Measurements from ENCODE around the gene PSMC1.
"Not testable (repeated sequence)": the region's sequence is repeated elsewhere in the genome, so short reads cannot be mapped to it uniquely, and the experiment has no call there.

PSMC1 gene

GRCh38 chr14:90256354-90257131 is at the start of gene PSMC1:
PSMC1 (plus strand) TSS chr14:90256553; CDS start chr14:90256598, 45 bp downstream.
- DNase-seq (ENCODE audit: low read depth): peak; percentile 95
- TF ChIP-seq CTCF (conservative IDR thresholded peaks at IDR 0.05; ENCODE audit: control insufficient read depth, insufficient read depth, low read depth, low read length): no peak
- H3K4me3 ChIP-seq (ENCODE audit: control insufficient read depth, low read depth, low read length): peak within 1 kb of the TSS; percentile 94

GRCh38 chr14:90213099-90213748 is 43.1 kb upstream of the PSMC1 start:
- no peak for TF ChIP-seq CTCF (conservative IDR thresholded peaks at IDR 0.05; ENCODE audit: control insufficient read depth, insufficient read depth, low read depth, low read length)
- DNase-seq (ENCODE audit: low read depth): no peak
- no peak overlapping the region for H3K4me3 ChIP-seq (ENCODE audit: control insufficient read depth, low read depth, low read length)

- H3K4me3 ChIP-seq (ENCODE audit: control insufficient read depth, low read depth, low read length): no peak overlapping the region
- no peak for TF ChIP-seq CTCF (conservative IDR thresholded peaks at IDR 0.05; ENCODE audit: control insufficient read depth, insufficient read depth, low read depth, low read length)
- DNase-seq (ENCODE audit: low read depth): no peak
Measured at GRCh38 chr14:90228478-90228877, 27.9 kb upstream of the PSMC1 start.

DNA sequence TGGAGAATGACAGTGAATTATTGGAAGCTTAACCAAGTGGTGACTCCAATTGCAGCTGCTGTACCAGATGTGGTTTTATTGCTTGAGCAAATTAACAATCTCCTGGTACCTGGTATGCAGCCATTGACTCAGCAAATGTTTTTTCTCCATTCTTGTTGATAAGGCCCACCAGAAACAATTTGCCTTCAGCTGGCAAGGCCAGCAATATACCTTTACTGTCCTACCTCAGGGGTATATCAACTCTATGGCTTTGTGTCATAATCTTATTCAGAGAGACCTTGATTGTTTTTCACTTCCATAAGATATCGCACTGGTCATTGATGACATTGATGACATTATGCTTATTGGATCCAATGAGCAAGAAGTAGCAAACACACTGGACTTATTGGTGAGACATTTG is 26.4 kb upstream of the PSMC1 start:
- DNase-seq (ENCODE audit: low read depth); H3K4me3 ChIP-seq (ENCODE audit: control insufficient read depth, low read depth, low read length): not testable (repeated sequence)

DNA sequence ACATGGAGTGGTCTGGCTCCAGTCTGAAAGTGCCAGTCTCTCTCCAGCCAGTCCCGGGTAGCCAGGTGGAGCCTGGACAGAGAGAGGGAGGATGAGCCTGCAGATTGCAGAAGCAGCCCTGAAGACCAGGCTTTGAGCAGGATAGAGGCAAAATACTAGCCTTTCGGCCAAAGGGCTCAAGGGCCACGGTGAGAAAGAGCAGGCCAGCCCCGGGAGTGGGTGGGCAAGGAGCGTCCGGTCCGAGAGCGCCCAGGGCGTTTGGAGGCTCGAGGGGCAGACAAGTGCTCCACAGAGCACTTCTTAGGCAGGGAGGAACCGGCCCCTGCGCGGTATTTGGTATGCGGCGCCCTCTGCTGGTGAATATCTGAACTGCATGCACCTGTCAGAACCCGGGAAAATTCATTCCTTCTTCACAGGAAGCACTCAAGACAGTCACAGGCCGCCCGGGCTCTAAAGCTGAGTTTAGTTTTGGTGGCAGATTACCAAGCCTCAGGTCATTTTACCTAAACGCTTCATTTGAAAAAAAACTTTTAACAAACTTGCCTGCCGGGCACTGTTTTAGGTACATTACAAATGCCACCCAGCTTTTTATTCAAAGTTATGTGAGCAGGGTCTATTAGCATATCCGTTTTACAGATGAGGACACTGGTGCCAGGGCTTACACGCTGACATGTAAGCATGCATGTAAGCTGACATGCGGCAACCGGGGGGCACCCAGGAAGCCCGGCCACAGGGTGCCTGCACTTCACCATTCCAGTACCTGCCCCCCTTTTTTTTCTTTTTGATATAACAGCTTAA is 21.0 kb upstream of the PSMC1 start:
- no peak overlapping the region for H3K4me3 ChIP-seq (ENCODE audit: control insufficient read depth, low read depth, low read length)
- TF ChIP-seq CTCF (conservative IDR thresholded peaks at IDR 0.05; ENCODE audit: control insufficient read depth, insufficient read depth, low read depth, low read length): peak; percentile 80
- peak; percentile 55 for DNase-seq (ENCODE audit: low read depth)

DNA sequence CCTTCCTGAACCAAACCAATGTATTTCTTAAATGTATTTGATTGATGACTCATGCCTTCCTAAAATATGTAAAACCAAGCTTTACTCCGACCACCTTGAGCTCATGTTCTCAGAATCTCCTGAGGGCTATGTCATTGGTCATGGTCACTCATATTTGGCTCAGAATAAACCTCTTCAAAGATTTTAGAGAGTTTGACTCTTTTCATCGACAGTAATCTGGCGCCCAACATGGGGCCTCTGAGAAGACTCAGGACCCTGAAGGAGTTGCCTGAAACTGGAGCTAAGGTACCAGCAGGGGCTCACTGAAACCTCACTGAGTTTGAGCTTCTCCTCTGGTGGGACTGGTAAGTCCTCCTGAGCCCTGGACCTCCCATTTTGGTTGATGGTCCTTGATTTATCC is 17.2 kb upstream of the PSMC1 start:
- no peak overlapping the region for H3K4me3 ChIP-seq (ENCODE audit: control insufficient read depth, low read depth, low read length)
- no peak for TF ChIP-seq CTCF (conservative IDR thresholded peaks at IDR 0.05; ENCODE audit: control insufficient read depth, insufficient read depth, low read depth, low read length)
- DNase-seq (ENCODE audit: low read depth): no peak

GRCh38 chr14:90242444-90242843 is 13.9 kb upstream of the PSMC1 start:
- no peak for DNase-seq (ENCODE audit: low read depth)
- H3K4me3 ChIP-seq (ENCODE audit: control insufficient read depth, low read depth, low read length): no peak overlapping the region
- no peak for TF ChIP-seq CTCF (conservative IDR thresholded peaks at IDR 0.05; ENCODE audit: control insufficient read depth, insufficient read depth, low read depth, low read length)
